IPS DF 6.9 (cell line): Measurements from ENCODE around the gene PLEKHG7.

Source experiments
- DNase-seq: peaks from one replicate; pipeline ENCODE4 v3.0.0-alpha.2; 2013; ENCODE audit warnings: low read depth, low spot score
- H3K27ac ChIP-seq: one replicate; pipeline ENCODE4 v1.5.1; 2013; ENCODE audit warnings: low read length, control low read depth
- H3K27me3 ChIP-seq: 2 replicates; pipeline ENCODE4 v1.6.1; 2013; ENCODE audit warnings: mild to moderate bottlenecking, low read length; ENCODE audit not compliant: control insufficient read depth, insufficient read depth
- H3K36me3 ChIP-seq: 2 replicates; pipeline ENCODE4 v1.6.1; 2013; ENCODE audit warnings: low read length; ENCODE audit not compliant: control insufficient read depth, insufficient read depth
- H3K4me1 ChIP-seq: 2 replicates; pipeline ENCODE4 v1.6.1; 2013; ENCODE audit warnings: low read length; ENCODE audit not compliant: control insufficient read depth, insufficient read depth
- H3K4me3 ChIP-seq: 2 replicates; pipeline ENCODE4 v1.5.1; 2013; ENCODE audit warnings: mild to moderate bottlenecking, low read length
- H3K9me3 ChIP-seq: 2 replicates; pipeline ENCODE4 v1.6.1; 2013; ENCODE audit warnings: low read length, inconsistent platforms; ENCODE audit not compliant: control insufficient read depth, insufficient read depth
- WGBS: extraction: QIAGEN DNeasy Blood & Tissue Kit; methylation state at CpG from one replicate; pipeline ENCODE4 v1.1.7; 2013; ENCODE audit warnings: mixed read lengths, missing lambda C conversion rate; ENCODE audit not compliant: insufficient read length, insufficient coverage; 5-methylcytosine and 5-hydroxymethylcytosine counted together

The PLEKHG7 gene

DNA sequence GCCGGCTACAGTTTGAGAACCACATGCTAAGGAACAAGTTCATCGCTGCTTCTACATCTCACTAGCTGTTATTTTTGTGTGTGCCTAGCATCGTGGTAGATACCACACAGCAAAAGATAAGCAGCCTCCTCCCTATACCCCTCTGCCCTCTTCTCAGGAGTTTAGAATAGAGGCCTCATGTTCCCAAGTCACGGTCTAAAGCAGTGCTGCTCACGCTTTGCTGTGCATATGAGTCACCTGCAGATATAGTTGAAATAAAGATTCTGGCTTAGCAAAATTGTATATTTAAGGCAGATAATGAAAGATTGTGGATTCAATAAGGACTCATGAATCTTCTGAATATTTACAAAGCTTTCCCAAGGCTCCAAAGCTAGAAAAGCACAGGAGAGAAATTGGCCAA, 28.0 kb downstream of the PLEKHG7 start:
- H3K27me3 ChIP-seq, result no peaks in the 10 kb centered on the region; the same call in 1 of the 2 replicates
- no peak for DNase-seq
- no peaks in the 10 kb centered on the region for H3K36me3 ChIP-seq
- H3K4me1 ChIP-seq, result no peaks in the 10 kb centered on the region
- H3K27ac ChIP-seq, result no peak overlapping the region
- no peaks in the 10 kb centered on the region for H3K9me3 ChIP-seq
- no peak overlapping the region for H3K4me3 ChIP-seq
- no CpG with 5 or more reads among the region's 5 CpGs for WGBS

DNA sequence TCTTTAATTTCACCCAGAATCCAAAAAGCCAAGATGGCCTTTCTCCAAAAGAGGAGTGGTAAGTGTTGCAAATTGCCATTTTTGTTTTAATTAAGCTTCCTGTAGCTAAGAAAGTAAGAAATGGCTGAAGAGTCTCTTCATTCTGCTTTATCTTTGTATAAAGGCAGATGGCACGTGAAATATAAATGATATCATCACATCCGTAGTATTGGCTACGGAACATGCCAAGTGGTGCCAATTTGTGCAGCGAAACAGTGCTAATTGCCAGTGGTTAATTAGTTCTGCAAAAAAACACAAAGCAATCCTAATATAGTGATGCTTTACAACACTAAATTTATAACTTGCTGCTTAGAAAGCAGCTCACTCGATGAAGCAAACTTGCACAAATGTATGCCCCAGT, 29.4 kb downstream of the PLEKHG7 start:
- WGBS, result no CpG with 5 or more reads among the region's 5 CpGs
- Histone ChIP-seq H3K36me3 (no peaks in the 10 kb centered on the region), H3K4me1 (no peaks in the 10 kb centered on the region)

DNA sequence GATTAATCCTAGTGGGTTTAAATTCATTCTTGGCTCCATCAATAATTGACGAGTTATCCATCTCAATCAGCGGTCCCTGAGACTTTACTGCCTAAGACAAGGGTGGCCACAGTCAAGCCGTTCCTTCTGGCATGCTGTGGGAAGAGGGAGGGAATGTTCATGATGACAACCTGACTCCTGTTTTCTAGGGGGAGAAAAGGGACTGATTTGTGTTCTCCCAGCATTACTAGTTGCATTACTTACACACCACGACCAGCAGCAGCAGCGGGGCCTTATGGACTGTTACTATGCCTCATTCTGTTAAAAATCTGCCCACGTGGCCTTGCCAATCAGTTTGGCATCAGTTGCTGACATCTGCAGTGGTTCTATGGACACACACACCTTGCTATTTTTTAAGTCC, 29.9 kb downstream of the PLEKHG7 start:
- Histone ChIP-seq H3K4me3 (no peak overlapping the region), H3K27ac (no peak overlapping the region), H3K9me3 (no peaks in the 10 kb centered on the region), H3K4me1 (no peaks in the 10 kb centered on the region), H3K27me3 (no peaks in the 10 kb centered on the region), H3K36me3 (no peaks in the 10 kb centered on the region)
- no peak for DNase-seq
- no CpG with 5 or more reads among the region's 6 CpGs for WGBS

More for the DNA sequence above, 29.4 kb downstream of the PLEKHG7 start:
- no peaks in the 10 kb centered on the region for H3K27me3 ChIP-seq
- no peak overlapping the region for H3K27ac ChIP-seq
- H3K9me3 ChIP-seq, result no peaks in the 10 kb centered on the region
- no peak for DNase-seq
- no peak overlapping the region for H3K4me3 ChIP-seq

DNA sequence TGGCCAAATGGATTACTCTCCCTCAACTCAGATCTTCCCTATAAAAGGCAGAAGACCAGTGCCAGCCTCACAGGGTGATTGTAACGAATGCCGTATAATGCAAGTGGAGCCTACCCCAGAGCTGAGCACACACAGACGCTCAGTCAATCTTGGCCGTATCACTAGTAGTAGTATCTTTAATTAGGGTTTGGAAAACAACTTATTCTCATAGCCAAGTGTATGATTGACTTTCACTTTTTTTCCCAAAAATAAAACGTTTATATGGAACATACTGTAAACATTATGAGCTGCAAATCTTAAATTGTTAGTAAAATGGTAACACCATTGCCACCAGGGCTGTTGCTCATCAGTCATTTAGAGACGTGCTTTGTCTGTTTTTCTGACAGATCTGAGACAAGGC, 30.4 kb downstream of the PLEKHG7 start:
- H3K27me3 ChIP-seq, result no peaks in the 10 kb centered on the region
- no peak overlapping the region for H3K4me3 ChIP-seq
- whole genome bisulfite sequencing, result no CpG with 5 or more reads among the region's 6 CpGs
- no peaks in the 10 kb centered on the region for H3K9me3 ChIP-seq
- no peak for DNase-seq
- H3K36me3 ChIP-seq, result no peaks in the 10 kb centered on the region
- no peaks in the 10 kb centered on the region for H3K4me1 ChIP-seq
- no peak overlapping the region for H3K27ac ChIP-seq

DNA sequence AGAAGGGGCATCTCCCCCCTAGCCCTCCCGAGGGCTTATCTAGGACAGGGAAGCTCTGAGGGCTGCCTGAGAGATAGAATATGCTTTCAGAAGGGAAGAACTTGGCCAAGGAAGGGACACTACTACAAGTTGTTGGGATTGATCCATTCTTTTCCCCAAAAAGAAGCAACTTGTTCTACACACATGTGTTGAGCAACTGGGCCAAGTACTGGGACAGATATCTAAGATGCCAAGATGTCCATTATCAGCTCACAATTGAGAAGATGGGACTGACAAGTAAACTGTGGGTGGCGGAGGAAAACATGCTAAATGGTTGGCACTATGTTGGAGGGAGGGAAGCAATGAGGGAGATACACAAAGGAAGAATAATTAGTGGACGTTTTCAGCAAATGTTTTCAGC, 30.9 kb downstream of the PLEKHG7 start:
- no peaks in the 10 kb centered on the region for H3K4me1 ChIP-seq
- DNase-seq, result no peak
- no peaks in the 10 kb centered on the region for H3K9me3 ChIP-seq
- no peaks in the 10 kb centered on the region for H3K36me3 ChIP-seq
- no peaks in the 10 kb centered on the region for H3K27me3 ChIP-seq
- no peak overlapping the region for H3K4me3 ChIP-seq
- H3K27ac ChIP-seq, result no peak overlapping the region
- WGBS, result no CpG with 5 or more reads among the region's 3 CpGs

DNA sequence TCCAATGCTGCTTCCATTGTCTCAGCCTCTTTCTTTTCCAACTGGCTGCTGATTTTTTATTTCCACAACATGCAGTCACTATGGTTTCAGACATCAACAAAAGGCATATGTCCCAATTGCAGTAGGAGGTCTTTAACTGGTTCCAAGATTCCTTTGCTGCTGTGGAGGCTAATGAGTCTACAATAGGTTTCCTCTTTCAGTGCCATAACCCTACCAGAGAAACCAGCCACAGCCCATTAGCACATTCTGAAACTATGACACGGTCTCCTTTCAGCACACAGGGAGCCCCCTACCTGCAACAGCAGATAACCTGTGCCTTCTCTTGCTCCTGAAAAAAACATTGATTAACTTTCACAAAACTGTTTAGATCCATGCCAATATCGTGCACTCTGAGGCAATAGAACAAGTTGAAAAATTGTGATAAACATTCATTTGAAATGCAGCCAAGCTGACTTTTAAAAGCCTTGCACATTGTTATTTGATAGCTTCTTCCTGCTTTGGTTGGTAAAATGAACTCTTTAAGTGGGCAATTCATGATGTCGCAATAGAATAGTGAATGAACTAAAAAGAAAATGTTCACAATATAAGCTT, 32.4 kb downstream of the PLEKHG7 start:
- no peaks in the 10 kb centered on the region for H3K27me3 ChIP-seq
- H3K36me3 ChIP-seq, result no peaks in the 10 kb centered on the region
- no CpG with 5 or more reads among the region's 3 CpGs for WGBS
- H3K9me3 ChIP-seq, result no peaks in the 10 kb centered on the region
- H3K27ac ChIP-seq, result no peak overlapping the region
- no peaks in the 10 kb centered on the region for H3K4me1 ChIP-seq
- H3K4me3 ChIP-seq, result no peak overlapping the region
- no peak for DNase-seq

DNA sequence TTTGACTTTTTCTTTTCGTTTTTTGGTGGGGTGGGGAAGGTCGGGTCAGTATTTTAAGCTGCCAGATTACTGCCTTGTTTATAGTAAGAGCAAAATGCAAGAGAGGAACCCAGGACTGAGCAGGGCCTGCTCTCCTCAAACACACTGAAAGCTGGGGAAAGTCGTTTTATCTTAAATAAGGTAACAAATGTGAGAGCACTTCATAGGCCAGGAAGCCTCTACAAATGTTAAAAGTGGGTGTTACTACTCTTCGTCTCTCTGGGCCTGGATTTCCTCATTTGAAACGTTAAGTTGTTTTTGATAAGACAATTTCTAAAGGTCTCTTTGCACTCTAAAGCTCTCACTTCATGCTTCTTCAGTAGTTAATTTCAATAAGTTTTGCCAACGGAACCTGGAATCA, 33.8 kb downstream of the PLEKHG7 start:
- no peak overlapping the region for H3K27ac ChIP-seq
- H3K36me3 ChIP-seq, result no peaks in the 10 kb centered on the region
- no peak for DNase-seq
- no peak overlapping the region for H3K4me3 ChIP-seq
- H3K9me3 ChIP-seq, result no peaks in the 10 kb centered on the region
- H3K4me1 ChIP-seq, result no peaks in the 10 kb centered on the region
- no peaks in the 10 kb centered on the region for H3K27me3 ChIP-seq
- WGBS, result no CpG with 5 or more reads among the region's 6 CpGs

DNA sequence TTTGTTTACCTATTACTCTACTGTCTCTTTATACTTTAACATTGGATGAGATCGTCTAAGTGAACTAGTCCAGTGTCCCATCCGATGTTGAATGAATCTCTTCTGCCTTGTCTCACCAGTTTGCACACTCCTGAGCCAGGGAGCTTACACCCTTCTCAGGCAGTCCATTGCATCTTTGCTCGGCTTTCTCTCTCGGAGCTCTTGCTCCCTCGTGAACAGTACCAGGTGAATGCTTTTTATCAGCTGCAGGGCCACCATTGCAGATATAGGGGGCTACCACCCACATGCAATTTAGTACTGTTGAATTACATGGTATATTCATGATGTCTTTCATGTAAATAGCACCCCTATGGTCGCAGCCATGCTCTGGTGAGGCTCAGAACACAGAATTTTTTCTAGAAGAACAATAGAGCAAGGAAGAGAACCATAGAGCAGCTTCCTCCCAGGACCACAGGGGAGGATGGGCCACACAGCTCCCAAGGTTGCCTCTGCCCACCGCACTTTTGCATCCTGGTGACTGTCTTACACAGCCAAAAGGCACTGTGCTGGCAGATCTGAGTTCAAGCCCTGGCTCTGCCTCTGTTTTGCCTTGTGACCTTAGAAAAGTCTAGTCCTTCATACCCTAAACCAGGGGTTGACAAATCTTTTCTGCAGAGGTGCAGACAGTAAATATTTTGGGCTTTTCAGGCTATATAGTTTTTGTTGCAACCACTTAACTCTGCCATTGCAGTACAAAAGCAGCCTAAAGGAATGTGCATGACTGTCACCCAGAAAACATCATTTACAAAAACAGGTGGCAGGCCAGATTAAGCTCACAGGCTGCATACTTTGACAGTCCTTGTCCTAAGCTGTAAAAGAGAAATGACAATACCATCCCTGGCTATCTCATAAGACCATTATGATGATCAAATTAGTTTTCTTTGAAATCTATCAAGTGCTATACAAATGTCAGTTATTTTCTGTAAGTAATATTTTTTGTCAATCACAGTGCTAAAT, 35.4 kb downstream of the PLEKHG7 start:
- DNase-seq, result no peak
- Histone ChIP-seq H3K27ac (no peak overlapping the region), H3K36me3 (no peaks in the 10 kb centered on the region), H3K9me3 (no peaks in the 10 kb centered on the region), H3K27me3 (no peaks in the 10 kb centered on the region), H3K4me1 (no peaks in the 10 kb centered on the region), H3K4me3 (no peak overlapping the region)
- no CpG with 5 or more reads among the region's 7 CpGs for WGBS

DNA sequence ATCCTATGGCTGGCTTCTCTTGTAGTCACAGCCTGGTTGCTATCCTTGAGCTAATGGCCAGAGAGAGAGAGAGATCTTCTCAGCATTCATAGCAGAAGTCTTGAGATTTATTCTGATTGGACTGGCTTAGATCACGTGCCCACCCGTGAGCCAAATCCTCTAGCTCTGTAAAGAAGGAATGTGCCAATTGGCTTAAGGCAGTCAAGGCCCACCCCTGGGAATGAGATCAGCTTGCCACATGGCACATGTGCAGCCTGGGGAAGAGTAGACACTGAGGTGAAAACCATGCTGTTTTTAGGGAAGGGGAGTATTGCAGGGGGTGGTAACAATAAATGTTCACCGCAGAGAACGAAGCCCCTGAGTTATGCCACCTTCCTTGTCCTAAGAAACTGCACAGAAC, 36.3 kb downstream of the PLEKHG7 start:
- Histone ChIP-seq H3K4me3 (no peak overlapping the region), H3K4me1 (no peaks in the 10 kb centered on the region), H3K36me3 (no peaks in the 10 kb centered on the region), H3K27ac (no peak overlapping the region), H3K9me3 (no peaks in the 10 kb centered on the region), H3K27me3 (no peaks in the 10 kb centered on the region; the same call in 1 of the 2 replicates)
- no CpG with 5 or more reads among the region's 4 CpGs for WGBS
- no peak for DNase-seq

DNA sequence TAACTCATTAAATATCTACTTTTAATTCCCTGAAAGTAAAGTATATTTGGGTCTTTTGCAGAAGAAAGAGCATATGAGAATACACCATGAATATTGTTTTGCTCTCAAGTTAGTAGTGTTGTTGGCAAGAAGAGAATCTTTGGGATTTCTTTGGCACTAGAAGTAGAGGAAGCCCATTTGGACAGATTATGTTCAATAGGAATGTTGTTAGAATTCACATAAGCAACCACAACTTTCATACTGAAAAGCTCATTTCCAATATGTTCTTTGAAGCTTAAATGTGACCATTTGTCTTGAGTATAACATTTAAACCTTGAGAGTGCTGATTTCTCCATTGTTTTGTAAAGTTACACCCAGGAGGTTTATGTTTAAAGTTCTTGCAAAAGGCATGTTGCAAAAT, 37.6 kb downstream of the PLEKHG7 start:
- Histone ChIP-seq H3K4me1 (no peaks in the 10 kb centered on the region), H3K27ac (no peak overlapping the region), H3K9me3 (no peaks in the 10 kb centered on the region), H3K36me3 (no peaks in the 10 kb centered on the region), H3K27me3 (no peaks in the 10 kb centered on the region; the same call in 1 of the 2 replicates), H3K4me3 (no peak overlapping the region)
- no peak for DNase-seq
